Stimulated activated CD8-positive, alpha-beta memory T cell treated with anti-CD3 and anti-CD28 coated beads, Interleukin-12 subunit alpha, Interleukin-12 subunit beta, amount 100 ng/mL, for 24 hours (primary cell): Measurements from ENCODE around the gene NPY5R.

Source experiments
- DNase-seq: peaks from one replicate; pipeline ENCODE4 v3.0.0-alpha.2; 2020; ENCODE audit errors: extremely low read depth

NPY5R gene

DNA sequence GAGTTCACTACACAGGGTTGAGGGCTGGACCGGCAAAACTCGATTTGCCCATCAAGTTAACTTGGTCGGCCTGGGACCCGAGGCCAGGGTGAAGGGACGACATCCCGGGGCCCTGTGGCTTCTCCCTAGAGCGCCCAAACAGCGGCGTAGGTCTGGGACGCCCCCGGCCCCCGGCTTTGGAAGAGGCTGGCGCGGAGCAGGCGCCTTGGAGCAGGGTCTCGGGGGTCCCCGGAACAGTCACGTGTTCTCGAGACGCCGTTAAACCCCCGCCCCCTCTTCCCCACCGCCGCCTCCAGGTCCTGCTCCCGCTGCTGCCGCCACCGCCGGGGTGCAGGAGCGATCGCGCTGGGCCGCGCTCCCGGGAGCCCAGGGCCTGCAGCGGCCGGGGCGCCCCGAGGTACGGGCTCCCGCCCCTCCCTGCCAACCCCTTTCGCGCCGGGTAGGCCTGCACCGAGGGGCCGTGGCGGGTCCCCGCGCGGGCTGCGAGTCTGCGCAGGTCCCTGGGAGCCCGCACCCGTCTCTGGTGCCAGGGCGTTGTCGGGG is at the start of gene NPY5R:
Gene NPY5R, plus strand, starts transcription at position 289 of the 543 bp plus-strand sequence. CDS start 6,382 bp downstream, outside the sequence.
- no peak for DNase-seq

DNA sequence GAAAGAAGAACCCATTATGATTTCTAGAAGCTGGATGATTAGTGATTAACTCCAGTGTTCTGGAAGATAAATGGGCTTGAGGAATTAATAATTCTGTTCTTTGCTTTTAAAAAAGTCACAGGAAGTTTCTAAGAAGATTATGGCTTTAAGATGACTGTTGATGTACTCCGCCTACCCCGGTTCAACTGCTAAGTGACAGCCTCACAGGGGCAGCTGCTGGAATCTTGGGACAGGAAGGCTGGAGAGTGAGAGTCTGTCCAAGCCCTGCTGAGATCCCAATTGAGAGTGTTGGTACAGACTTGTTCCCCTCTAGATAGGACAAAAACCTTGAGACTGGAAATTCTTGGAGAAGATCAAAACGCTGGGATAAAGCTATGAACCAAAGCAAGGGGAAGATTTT is 48.6 kb upstream of the NPY5R start:
- DNase-seq = no peak

DNA sequence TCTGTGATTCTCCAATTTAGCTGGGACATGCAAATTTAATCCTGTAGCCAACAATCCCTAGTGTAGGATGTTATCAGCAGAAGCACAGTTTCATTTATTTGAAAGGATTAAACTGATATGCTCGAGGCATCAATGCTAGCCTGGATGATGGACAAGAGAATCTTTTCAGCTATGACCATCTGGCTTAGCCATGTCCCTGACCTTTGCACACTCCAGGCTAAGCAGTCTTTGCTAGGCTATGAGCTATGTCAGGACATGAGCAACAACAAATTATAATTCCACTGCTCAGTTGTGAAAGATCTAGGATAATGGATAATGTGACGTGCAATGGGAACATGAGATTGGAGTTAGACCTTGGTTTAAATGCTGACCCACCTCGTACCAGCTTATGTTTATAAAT is 43.2 kb upstream of the NPY5R start:
- DNase-seq = no peak

DNA sequence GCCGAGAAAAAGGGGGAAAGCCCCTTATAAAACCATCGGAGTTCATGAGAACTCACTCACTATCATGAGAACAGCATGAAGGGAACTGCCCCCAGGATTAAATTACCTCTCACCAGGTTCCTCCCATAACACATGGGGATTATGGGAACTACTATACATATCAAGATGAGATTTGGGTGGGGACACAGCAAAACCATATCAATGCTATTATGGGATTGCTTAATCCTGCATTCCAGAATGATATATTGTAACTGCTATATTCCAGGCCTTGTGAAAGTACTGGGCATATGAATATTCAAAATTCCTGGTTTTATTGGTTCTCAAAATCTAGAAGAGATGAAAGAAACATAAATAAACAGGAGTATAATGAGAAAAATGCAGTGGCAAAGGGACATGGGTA is 40.6 kb upstream of the NPY5R start:
- DNase-seq = no peak

DNA sequence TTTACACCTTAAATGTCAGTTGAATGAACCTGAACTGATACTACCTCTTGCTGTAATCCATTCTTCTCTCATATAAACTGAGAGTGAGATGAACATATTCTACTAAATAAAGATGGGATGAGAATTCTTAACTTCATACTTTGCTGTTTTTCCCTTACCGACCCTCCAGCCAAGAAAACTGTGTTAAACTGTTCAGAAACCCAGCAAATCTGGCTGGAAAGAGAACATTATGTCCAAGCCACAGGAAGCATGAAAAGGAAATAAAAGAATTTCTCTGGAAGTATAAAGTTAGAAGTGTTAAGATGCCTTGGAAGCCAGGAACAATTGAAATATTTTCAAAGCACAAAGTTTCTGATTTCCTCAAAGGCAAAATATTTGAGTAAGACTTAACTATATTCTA is 34.2 kb upstream of the NPY5R start:
- DNase-seq = no peak

DNA sequence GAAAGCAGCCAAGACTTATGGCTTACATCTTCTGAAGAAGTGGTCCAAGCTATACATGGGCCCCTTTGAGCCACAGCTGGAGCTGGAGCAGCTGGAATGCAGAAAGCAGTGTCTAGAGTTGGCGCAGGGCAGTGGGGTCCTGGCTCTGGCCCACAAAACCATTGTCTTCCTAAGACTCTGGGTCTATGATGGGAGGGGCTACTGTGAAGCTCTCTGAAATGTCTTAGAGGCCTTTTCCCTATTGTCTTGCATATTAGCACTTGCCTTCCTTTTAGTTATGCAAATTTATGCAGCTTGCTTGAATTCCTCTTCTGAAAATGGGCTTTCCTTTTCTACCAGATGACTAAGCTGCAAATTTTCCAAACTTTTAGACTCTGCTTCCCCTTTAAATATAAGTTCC is 26.6 kb upstream of the NPY5R start:
- DNase-seq = no peak

DNA sequence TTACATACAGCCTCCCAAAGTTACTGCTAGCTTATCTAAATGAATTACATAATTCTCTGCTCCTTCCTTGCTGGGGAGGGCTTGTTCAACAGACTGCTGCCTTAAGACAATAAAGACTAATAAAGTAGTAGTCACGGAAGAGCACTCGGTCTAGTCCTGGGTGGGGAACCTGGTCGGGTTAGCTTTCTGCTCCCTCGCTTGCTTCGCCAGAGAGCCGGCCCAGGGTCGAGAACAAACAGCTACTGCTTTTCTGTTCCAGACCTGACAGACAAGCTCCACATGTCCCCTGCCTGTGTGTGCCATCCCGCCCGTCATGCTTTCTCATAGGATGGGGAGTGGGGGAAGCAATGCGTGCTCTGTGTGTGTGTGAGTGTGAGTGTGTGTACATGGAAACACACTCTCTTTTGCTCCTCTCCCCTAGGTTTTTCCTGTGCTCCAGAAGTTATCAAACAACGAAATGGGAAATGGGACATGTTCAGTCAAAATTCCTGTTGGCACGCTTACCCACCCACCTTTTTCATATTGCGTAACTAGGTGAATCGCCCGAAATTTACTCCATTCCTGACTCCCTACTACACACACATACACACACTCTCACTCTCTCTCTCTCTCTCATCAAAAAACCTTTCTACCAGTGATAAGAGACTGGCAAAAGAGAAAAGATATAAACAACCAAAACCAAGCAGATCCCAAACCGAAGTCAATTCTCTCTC is 12.6 kb upstream of the NPY5R start:
- DNase-seq = no peak

DNA sequence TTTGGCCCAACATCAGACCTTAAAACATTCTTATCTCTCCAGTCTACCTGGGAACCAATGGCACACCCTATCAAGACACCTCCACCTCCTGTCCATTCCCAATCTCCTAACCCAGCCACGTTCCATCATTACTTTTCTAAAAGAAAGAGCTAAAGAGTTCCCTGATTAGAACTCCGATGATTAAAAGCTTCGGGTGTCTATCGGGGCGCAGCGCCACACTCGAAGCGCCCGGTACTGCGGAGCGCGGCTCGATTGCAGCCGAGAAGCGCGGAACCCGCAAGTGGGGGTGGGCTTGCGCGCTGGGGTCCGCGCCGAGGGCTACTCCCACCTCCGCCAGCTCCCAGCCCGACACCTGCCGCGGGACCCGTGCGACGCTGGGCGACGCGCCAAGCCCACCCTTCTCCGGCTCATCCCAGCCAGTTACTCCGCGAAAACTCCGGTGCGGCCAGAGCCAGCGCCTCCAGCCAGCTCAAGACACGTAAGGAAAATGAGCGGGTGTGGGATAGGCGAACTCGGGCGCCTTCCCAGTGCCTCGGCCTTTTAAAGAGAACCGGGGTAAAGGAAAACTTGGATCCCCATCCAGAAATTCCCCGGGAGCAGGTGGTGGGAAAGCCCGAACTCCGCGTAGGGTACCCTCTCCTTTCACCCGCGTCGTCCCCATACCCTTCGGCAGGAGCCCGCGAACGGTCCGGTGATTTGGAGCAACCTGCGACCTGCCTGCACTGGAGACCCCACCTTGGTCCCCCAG is 11.9 kb upstream of the NPY5R start:
- DNase-seq = no peak

DNA sequence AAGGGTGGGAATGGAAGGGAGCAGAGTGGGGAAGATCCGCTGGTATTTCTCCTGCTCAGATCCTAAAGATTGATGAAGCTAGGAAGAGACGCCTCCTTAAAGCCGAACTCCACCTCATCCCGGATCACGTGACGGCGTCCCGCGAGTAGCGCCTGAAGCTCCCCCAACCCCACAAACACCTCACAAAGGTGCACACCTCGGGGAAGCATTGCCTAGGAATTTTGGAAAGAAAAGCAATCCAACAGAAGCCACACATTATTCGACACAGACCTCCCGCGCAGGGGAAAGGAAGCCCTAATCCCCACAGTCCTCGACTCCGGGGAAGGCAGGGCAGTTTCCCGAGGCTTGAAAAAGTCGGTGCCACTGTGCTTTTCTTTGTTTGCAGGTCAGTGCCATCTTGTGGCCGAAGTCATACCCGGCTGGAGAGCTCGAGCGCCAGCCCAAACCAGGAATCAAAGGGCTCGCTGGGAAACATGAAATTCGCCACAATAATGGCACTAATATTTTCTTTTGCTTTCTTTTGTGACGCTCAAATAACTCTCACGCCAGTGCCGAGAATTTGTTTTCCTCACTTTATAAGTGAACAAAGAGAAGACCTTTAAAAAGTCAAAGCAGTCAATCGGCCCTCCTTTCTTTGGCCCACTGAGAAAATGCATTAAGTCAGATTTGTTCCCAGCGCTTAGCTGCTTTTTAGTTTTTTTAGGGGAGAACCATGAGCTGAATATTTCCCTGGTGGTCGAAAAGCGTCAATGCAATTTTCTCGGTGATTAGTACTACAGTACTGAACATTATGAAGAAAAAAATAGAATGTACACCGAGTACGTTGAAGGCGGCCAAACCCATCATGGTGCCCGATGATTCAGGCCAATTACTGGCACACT is 10.9 kb upstream of the NPY5R start, which contains the start of gene NPY1R:
Gene NPY1R, minus strand, starts transcription at position 71 of the 881 bp plus-strand sequence. CDS start 6,042 bp downstream, outside the sequence.
- no peak for DNase-seq

DNA sequence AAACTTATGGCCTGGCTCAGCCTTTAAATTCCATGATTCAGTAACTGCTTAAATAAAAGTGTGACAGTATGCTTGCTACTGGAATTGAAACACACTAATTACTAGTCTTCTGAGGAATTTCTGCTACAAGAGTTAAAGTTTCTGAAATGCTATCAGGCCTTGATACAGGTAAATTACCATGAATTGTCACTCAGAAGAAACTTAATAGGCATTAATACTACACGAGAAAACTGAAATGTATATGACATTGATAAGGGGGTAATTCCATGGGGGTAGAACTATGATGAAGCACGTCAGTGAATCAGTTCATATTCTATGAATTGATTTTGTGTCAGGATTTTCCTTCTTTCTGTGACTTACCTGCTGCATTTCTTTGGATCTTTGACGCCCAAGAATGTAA is 8.3 kb upstream of the NPY5R start:
- DNase-seq = no peak

DNA sequence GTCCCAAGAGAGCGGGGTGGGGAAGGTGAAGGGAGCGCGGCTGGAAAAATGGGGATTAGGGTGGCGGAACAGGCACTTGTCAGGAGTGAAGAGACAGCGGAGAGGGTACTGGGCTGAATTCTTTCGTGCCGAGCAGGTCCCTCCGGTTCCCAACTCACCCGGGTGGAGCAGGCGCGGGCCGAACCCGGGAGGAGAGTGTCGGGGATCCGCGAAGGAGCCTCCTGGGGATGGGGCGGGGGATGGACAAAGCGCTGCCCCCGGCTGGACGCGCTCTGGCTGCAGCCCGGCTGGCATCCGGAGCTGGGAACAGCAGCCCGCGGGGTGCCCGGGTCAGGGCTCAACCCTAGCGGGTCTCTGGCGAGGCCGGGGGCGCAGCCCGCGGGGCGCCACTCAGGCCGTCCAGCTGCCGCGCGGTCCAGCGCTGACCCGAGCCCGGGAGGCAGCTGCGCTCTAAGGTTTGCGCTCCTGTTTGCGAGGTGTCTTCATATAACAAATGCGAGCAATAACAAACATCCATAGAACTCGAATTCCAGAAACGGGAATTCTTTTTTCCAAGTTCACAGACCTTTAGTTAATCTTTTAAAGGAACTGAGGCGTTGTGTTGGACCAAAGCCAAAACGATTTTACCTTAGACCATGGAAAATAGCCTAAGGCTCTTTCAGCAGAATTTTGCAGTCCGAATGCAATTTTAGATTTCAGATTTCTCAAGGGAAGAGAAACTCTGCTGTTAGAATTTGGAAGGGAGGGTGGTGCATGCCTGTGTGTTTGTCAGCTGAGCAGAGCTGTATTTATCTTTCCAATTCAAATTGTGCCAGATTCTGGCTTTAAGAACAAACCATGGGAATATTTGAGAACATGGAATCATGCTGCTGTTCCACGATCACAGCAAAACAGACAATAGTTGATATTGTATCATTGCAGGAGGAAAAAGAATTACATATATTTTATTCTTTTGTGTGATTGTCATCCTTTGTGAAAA is 744 bp downstream of the NPY5R start:
- DNase-seq = no peak

DNA sequence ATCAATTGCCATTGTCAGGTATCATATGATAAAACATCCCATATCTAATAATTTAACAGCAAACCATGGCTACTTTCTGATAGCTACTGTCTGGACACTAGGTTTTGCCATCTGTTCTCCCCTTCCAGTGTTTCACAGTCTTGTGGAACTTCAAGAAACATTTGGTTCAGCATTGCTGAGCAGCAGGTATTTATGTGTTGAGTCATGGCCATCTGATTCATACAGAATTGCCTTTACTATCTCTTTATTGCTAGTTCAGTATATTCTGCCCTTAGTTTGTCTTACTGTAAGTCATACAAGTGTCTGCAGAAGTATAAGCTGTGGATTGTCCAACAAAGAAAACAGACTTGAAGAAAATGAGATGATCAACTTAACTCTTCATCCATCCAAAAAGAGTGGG is 7.0 kb downstream of the NPY5R start:
- DNase-seq = no peak

DNA sequence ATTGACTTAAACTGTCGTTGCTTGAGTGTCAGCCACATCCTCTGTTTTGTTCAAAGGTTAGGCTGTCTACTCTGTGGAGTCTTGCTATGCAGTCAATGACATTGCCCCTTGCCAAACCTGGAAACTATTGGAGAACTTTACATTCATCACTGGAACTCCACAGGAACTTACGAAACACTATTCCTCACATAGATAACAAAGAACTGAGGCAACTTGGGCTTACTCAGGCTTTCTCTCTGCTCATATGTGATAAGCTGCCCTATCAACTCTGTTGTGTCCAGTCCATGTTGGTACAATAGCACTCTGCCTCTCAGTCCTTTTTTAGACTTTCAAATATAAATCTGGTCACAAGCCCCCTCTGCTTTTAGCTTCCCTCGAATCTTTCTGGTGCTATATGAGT is 9.4 kb downstream of the NPY5R start:
- DNase-seq = no peak

DNA sequence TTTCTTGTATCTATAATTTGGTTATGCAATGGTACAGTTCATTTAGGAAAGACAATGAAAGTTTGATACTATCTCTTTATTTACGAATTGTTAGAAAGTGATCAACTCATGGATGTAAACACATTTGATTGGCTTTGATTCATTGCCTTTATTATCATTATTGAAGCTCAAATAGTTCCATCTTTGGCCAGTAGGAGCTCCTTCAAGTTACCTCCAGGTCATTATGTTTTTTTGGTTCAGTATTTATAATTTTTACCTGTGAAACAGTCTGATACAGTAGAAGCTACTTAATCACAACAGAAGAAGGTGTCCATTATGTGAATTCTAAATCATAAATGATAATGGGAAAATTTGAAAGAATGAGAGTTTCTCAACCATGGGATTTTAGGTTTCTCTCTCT is 12.4 kb downstream of the NPY5R start:
- DNase-seq = no peak

DNA sequence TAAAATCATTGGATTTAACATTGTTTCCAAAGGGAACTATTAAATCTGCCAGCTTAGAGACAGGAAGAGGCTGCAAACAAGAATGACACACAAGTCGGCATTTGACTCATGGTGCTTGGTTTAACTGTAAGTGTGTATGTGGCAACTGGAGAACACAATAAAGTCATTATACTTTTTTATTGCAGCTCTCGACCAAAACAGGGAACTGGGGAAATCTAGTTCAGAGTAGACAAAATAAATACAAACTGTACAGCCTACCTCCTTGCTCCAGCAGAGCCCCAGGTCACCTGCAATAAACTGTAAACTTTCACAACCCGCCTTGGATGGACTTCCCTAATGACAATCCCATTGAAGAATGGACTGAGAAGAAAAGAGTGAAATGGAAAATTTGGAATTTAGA is 24.0 kb downstream of the NPY5R start:
- no peak for DNase-seq

DNA sequence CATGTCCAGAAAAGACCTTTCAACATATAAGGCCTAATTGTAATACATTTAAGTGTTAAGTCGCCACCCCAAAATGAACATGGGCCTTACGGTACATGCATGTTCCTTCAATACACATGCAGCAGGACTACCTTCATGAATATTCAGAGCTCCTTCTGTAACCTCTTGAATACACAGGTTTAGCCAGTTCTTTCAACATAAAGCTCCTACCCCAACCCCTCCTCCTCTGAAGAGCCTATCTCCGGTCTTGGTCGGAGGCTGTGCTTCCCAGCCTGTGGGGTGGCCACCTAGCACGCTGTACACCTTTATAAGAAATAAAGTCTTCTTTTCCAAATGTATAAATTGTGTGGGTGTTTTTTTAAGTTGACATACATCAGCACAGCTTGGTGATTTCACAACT is 28.3 kb downstream of the NPY5R start:
- DNase-seq = no peak

DNA sequence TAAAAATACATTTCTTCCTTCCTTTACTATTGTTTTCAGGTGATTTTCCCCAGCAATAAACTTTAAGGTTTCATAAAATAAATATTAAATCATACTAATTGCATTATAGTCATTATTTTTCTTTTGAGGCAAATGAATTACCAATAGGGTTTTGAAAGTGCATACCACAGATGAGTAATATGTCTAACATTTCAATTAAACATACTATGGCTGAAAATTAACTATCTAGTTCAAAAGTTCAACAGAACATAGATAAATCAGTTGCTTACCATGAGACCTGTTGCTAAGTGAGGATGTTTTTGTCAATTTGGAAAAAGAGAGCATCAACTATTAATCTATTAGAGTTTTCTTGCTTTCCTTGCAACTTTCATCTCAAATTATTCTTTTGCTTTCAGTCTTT is 35.0 kb downstream of the NPY5R start:
- no peak for DNase-seq

DNA sequence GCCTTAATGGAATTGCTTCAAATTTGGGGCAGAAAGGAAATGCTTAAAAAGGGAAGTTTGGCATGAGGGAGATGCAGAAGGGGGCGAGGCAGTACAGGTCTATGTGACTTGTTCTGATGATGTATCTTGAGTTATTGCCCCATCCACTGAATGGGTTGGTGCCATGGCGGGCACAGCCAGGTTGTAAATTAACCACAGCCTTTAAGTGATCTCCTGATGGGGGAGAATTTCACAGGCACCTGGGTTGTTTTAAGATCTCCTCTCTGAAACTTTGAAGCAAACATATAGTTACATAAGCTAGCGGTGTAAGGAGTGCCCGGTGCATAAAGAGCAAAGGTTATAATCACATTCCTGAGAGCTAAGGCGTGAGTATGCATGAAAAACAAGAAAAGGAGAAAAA is 37.0 kb downstream of the NPY5R start:
- DNase-seq = no peak

DNA sequence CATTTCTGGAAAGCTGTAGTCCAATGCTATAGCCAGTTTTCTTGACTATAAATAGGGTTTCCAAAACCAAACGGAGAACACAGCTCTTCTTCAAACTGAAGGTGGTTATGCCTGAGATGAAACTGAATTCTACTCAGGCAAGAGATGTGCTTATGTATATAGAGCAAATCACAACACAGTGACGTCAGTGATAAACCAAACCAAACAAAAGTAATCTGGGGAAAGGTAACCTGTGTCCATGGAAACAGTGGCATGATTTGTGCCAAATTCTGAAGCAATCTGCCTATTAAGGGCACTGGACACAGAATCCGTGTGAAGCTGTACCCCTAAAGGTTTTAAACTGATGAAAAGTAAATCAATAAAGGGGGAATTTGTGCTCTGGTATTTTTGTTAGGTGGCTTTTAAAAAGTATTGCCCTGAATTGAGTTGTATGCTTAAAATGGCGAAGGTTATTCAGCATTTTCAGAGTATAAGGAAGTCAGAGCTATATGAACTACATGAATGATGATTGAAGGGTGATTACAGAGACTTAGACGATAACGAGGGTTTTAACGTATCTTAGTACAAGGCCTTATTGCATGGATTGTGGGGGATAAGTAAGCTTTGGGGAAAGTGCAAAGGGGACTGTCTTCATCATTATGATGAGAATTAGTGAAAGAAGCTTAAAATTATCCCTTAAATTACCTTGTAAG is 38.6 kb downstream of the NPY5R start:
- DNase-seq = no peak

DNA sequence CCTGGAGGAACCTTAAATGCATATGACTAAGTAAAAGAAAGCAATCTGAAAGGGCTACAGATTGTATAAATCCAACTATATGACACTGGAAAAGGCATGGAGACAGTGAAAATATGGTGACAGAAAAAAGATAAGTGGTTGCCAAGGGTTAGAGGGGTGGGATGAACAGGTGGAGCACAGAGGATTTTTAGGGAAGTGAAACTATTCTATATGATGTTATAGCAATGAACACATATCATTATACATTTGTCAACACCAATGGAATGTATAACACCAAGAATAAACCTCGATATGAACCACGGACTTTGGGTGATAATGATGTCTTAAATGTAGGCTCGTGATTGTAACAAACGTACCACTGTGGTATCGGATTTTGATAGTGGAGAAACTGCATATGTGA is 40.7 kb downstream of the NPY5R start:
- DNase-seq = no peak
